ENCODE results near the gene ZNF324B.

GRCh38 chr19:58497634-58498170 is 46.3 kb downstream of the ZNF324B start:
- no peak for TF ChIP-seq CTCF (conservative IDR thresholded peaks at IDR 0.05)
- no peak for TF ChIP-seq ZFX (IDR thresholded peaks at IDR 0.05)

Data from C4-2B (cell line).